Measurements from ENCODE around the gene RANGRF.

The RANGRF gene

GRCh38 chr17:8338753-8339140 lies 50.3 kb downstream of the RANGRF start:
- DNase-seq (ENCODE audit: insufficient read length, low spot score) (no peak), FAIRE-seq (no peak)
- no peak for TF ChIP-seq CTCF (IDR thresholded peaks at IDR 0.05; ENCODE audit: insufficient read depth, missing control alignments)

GRCh38 chr17:8339540-8339939 lies 51.1 kb downstream of the RANGRF start, which contains the start of gene ODF4:
TSS of gene ODF4 (plus strand) at chr17:8339840. CDS start at chr17:8340052, 212 bp downstream.
- FAIRE-seq (no peak), DNase-seq (ENCODE audit: insufficient read length, low spot score) (no peak)
- TF ChIP-seq CTCF (IDR thresholded peaks at IDR 0.05; ENCODE audit: insufficient read depth, missing control alignments), result no peak

Measured in D721Med (cell line).